Activated CD8-positive, alpha-beta memory T cell treated with anti-CD3 and anti-CD28 coated beads for 48 hours (primary cell): ENCODE results near the gene NUP210L.
A peak's percentile ranks its signal among the peaks of the same experiment; 100 is the strongest.

ENCODE experiments used
- DNase-seq, 3 experiments: peaks; one replicate each; pipeline ENCODE4 v3.0.0-alpha.2; 2020; ENCODE audit warnings: low read depth in 2 of 3, low spot score in 2 of 3

The NUP210L gene

GRCh38 chr1:153945795-153946621 lies 208.9 kb downstream of the NUP210L start:
- DNase-seq, result peak in 2 of 3 experiments; percentile 42 to 56

GRCh38 chr1:153945131-153945794 lies 209.6 kb downstream of the NUP210L start:
- peak; percentile 57 to 62 (median 61) for DNase-seq

- DNase-seq, result no peak
These were observed 210.1 kb downstream of the NUP210L start for GRCh38 chr1:153944827-153945117.

- DNase-seq, result no peak
These were observed 210.7 kb downstream of the NUP210L start for GRCh38 chr1:153944005-153944826.

- no peak for DNase-seq
These were observed 211.9 kb downstream of the NUP210L start for GRCh38 chr1:153942766-153943549.
